GM06990 (cell line): Measurements from ENCODE around the gene DPEP3.

Experiments used
- DNase-seq: peaks from one replicate; pipeline ENCODE4 v3.0.0-alpha.2; 2011; ENCODE audit not compliant: insufficient read length; ENCODE audit errors: extremely low read depth
- H3K27me3 ChIP-seq: replicated peaks from 2 replicates; pipeline ENCODE4 v1.6.0; 2011; ENCODE audit warnings: low read length; ENCODE audit not compliant: control insufficient read depth, insufficient read depth
- H3K36me3 ChIP-seq: 2 replicates; pipeline ENCODE4 v1.5.1; 2011; ENCODE audit warnings: low read length; ENCODE audit not compliant: control insufficient read depth, insufficient read depth
- H3K4me3 ChIP-seq: replicated peaks from 2 replicates; pipeline ENCODE4 v1.5.1; 2011; ENCODE audit warnings: low read depth, mild to moderate bottlenecking, control low read depth, low read length
- CTCF ChIP-seq: IDR thresholded peaks from 2 replicates; pipeline ENCODE4 v1.5.1; 2011; ENCODE audit warnings: low read length, control low read depth, mild to moderate bottlenecking, inconsistent platforms; ENCODE audit not compliant: insufficient read depth, poor library complexity, severe bottlenecking

The DPEP3 gene

DNA sequence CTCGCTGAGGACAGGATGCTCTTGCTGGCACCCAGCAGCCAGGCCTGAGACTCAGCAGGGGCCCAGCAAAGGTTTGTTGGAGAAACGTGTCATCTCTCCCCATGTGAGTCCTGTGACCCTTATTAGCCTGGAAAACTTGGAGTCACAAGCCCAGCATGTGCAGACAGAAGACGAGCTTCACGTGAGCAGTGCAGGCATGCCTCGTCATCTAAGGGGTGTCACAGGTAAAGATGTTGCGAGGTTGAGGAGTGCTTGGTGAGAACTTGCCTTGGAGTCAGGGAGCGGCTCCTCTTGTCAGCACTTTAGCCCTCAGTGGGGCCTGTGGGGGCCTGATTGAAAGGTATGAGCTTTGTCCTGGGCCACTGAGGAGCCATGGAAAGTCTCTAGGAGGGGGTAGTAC is 46.5 kb downstream of the DPEP3 start:
- Histone ChIP-seq H3K27me3 (no peaks in the 10 kb centered on the region), H3K36me3 (peaks cover 45% of the 10 kb centered on the region), H3K4me3 (no peak overlapping the region)
- TF ChIP-seq CTCF = no peak
- no peak for DNase-seq

- no peak for DNase-seq
- TF ChIP-seq CTCF = no peak
- Histone ChIP-seq H3K27me3 (no peaks in the 10 kb centered on the region), H3K36me3 (peaks cover 56% of the 10 kb centered on the region), H3K4me3 (no peak overlapping the region)
These were observed 47.8 kb downstream of the DPEP3 start for GRCh38 chr16:67932462-67932840.

DNA sequence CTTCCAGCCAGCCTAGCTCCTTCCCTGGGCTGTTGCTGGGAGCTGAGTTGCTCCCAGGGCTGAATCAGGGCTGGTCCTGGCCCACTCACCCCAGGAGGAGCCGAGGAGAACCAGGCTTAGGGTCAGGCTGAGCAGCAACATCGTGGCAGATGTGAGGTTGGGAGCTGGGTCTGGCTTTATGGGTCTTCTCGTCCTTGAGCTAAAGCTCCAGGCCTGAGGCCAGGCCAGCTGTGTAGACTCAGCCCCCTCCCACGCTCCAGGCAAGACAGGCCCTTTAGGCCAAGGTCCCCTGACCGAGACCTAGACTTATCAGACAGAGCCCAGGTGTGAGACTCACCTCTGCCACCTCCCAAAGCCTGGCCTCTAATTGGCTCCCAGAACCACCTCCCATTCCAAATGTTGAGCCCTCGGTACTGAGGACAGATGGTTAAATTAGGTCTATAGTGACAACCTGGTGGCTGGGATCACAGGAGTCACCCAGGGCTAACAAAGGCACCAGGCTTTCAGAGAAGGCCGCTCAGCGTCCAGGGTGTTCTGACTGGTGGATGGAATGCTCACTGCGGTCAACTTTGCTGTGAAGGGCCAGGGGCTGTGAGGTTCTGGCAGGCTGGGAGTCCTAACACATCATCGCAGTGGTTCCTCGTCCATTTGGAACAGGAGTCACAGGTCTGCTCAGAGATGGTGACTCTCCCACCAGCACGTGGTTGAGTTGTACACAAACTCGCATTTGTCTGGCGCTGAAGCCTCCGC is 48.4 kb downstream of the DPEP3 start, which contains the start of gene CTRL:
Gene CTRL, minus strand, starts transcription at position 151 of the 750 bp plus-strand sequence. Its CDS starts 10 bp downstream, at position 141.
- H3K36me3 ChIP-seq = peaks cover 60% of the 10 kb centered on the region
- no peak within 1 kb of the TSS for H3K4me3 ChIP-seq
- H3K27me3 ChIP-seq = no peaks in the 10 kb centered on the region
- no peak for DNase-seq
- TF ChIP-seq CTCF = no peak

GRCh38 chr16:67930678-67931211 is 49.6 kb downstream of the DPEP3 start:
- H3K36me3 ChIP-seq = peaks cover 61% of the 10 kb centered on the region

DNA sequence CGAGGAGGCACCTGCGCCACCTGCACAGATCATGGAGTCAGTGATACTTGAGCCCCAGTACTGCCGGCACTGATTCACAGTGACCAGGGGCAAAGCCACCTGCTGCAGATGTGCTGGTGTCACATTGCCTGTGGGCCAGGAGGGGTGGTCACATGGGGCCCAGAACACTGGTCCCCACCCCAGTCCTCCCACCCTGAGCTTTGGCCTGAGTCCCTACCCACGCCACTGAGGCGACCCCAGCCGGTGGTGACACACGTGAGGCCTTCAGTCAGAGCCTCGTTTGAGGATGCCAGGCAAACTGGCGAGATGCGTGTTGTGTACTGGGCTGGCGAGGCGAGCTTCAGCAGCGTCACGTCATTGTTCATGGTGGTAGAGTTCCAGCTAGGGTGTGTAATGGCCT is 50.1 kb downstream of the DPEP3 start:
- no peak for DNase-seq
- Histone ChIP-seq H3K4me3 (no peak overlapping the region), H3K27me3 (no peaks in the 10 kb centered on the region), H3K36me3 (peaks cover 59% of the 10 kb centered on the region)
- TF ChIP-seq CTCF = no peak

More at GRCh38 chr16:67930678-67931211, 49.6 kb downstream of the DPEP3 start:
- DNase-seq = no peak
- TF ChIP-seq CTCF = no peak
- Histone ChIP-seq H3K27me3 (no peaks in the 10 kb centered on the region), H3K4me3 (no peak overlapping the region)
